SK-N-SH treated with all-trans-retinoic acid at 6 μM for 48 hours (cell line): ENCODE data around the gene SH3PXD2A.

Source experiments
- BACH2 ChIP-seq: fragments of 250-450 bp; sonication (Bioruptor Pico); IDR thresholded peaks from 2 replicates; pipeline ENCODE4 v1.9.0; 2021; ENCODE audit warnings: mild to moderate bottlenecking, borderline replicate concordance
- ISL1 ChIP-seq: fragments of 250-450 bp; sonication (Bioruptor Pico); IDR thresholded peaks from 2 replicates; pipeline ENCODE4 v2.1.2; 2022; ENCODE audit warnings: mild to moderate bottlenecking, moderate library complexity
- ZNF565 ChIP-seq: fragments of 450-650 bp; formaldehyde crosslinking; conservative IDR thresholded peaks from 2 replicates; pipeline ENCODE4 v1.5.0; 2020; ENCODE audit warnings: low read depth, mild to moderate bottlenecking, moderate library complexity

GRCh38 chr10:103793429-103793828, 61.9 kb downstream of the SH3PXD2A start:
- no peak for TF ChIP-seq ZNF565 (CRISPR knock-in tag)
- no peak for TF ChIP-seq ISL1 (CRISPR knock-in tag)
- no peak for TF ChIP-seq BACH2 (CRISPR knock-in tag)
